ENCODE measurements around the gene TEX36. TPM values are rescaled to one million over a fixed set of nuclear protein-coding genes. Genes with fewer than 3 reads are reported as not detected.

TEX36 gene
- total and polyA plus RNA-seq, 9 of the 15 experiments (the other 6 are each of a cell fraction or from before 2014, with no cell fraction given): 0.10 to 0.82 (median 0.15) TPM; not detected in 6

DNA sequence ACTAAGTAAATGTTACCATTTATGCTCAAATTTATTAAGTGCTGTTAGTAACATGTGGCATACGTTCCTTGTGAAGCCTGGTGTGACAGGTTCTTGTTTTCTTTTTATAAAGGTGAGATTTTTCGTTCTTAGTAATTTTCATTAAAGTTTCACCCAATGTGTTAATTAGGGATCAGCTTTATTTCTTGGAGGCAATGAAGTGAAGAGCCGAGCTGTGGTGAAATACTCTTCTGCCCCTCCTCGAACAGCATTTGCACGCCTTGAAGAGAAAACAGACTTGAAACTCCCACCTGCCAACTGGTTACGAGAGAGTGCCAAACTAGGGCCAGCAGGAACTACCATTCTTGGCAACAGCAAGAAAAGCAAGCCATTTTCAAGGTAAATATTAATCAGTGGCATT lies 38.1 kb upstream of the TEX36 start (continued):
- TF ChIP-seq, protein P1, sequence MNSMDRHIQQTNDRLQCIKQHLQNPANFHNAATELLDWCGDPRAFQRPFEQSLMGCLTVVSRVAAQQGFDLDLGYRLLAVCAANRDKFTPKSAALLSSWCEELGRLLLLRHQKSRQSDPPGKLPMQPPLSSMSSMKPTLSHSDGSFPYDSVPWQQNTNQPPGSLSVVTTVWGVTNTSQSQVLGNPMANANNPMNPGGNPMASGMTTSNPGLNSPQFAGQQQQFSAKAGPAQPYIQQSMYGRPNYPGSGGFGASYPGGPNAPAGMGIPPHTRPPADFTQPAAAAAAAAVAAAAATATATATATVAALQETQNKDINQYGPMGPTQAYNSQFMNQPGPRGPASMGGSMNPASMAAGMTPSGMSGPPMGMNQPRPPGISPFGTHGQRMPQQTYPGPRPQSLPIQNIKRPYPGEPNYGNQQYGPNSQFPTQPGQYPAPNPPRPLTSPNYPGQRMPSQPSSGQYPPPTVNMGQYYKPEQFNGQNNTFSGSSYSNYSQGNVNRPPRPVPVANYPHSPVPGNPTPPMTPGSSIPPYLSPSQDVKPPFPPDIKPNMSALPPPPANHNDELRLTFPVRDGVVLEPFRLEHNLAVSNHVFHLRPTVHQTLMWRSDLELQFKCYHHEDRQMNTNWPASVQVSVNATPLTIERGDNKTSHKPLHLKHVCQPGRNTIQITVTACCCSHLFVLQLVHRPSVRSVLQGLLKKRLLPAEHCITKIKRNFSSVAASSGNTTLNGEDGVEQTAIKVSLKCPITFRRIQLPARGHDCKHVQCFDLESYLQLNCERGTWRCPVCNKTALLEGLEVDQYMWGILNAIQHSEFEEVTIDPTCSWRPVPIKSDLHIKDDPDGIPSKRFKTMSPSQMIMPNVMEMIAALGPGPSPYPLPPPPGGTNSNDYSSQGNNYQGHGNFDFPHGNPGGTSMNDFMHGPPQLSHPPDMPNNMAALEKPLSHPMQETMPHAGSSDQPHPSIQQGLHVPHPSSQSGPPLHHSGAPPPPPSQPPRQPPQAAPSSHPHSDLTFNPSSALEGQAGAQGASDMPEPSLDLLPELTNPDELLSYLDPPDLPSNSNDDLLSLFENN (IDR thresholded peaks at IDR 0.05; ENCODE audit: low read depth in 2 of 2, low read length in 2 of 2): no peak
- no peak for TF ChIP-seq ZKSCAN1 (IDR thresholded peaks at IDR 0.05; ENCODE audit: low read depth, low read length)
- no peak for TF ChIP-seq FOXA1 (IDR thresholded peaks at IDR 0.05; ENCODE audit: borderline replicate concordance)
- no peak for TF ChIP-seq JUNB (CRISPR knock-in tag; conservative IDR thresholded peaks at IDR 0.05)

DNA sequence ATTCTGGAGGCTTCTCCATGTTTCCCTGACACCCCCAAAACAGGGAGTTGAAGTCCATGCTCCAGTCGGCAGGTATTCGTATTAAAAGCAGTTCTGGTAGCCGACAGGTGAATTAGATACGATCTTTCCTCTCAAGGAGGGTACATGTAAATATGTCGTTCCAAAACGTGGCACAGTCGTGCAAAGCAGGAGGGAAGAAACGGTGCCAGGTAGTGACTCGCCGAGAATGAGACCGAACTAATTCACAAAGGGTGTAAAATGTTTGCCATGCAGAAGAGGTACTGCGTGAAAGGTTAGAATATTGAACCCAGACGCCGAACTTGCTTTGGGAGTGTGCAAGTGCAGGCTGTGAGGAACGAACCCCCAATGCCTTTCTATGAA lies 37.0 kb upstream of the TEX36 start:
- H3K9ac ChIP-seq (ENCODE audit: insufficient read depth in 1 of 2, low read depth in 2 of 2, low read length in 2 of 2): peak overlapping the region; percentile 93 to 98
- in situ Hi-C loops (cut with MboI): no loop called here
- intact Hi-C loops (cut with micrococcal nuclease): loop anchor here (5.0 kb wide), 1 partner anchor 97 kb away; no protein-coding TSS in a partner anchor

More for the DNA sequence above, 37.0 kb upstream of the TEX36 start:
- H3K36me3 ChIP-seq (ENCODE audit: control insufficient read depth, insufficient read depth, low read length): peaks cover 40% of the 10 kb centered on the region
- TF ChIP-seq ZNF444 (CRISPR knock-in tag; IDR thresholded peaks at IDR 0.05) (no peak), HDAC1 (IDR thresholded peaks at IDR 0.05) (0 out of 4 replicates have a peak, but pooled peaks of 1 of the 2 experiments have one; percentile 17), ARID4B (CRISPR knock-in tag; IDR thresholded peaks at IDR 0.05) (0 out of 2 replicates have a peak, but pooled peaks have one; percentile 8), NR2C2 (CRISPR knock-in tag; IDR thresholded peaks at IDR 0.05) (no peak), NR2C2 (tag; IDR thresholded peaks at IDR 0.05) (0 out of 2 replicates have a peak, but pooled peaks have one; percentile 7), ZNF24 (IDR thresholded peaks at IDR 0.05) (no peak), FOXJ3 (CRISPR knock-in tag; IDR thresholded peaks at IDR 0.05) (no peak), ZEB2 (IDR thresholded peaks at IDR 0.05) (0 out of 2 replicates have a peak, but pooled peaks have one; percentile 4), TAF7 (tag; IDR thresholded peaks at IDR 0.05) (no peak)
- CTCF ChIA-PET (ENCODE audit: low intra/inter-chr PET ratio): no interaction called here
- no peaks in the 10 kb centered on the region for H3K9me1 ChIP-seq (ENCODE audit: control insufficient read depth, insufficient read depth, low read length)
- H3K9me3 ChIP-seq (replicated peaks; ENCODE audit: control insufficient read depth, insufficient read depth, low read depth, low read length): no peaks in the 10 kb centered on the region
- ATAC-seq: no peak
- peak overlapping the region; percentile 89 for H2AFZ ChIP-seq (ENCODE audit: low read depth, low read length)
- POLR2A ChIA-PET: interaction anchor here (1.0 to 1.3 kb wide), 2 partner anchors 9 to 12 kb away, joined by 4 to 6 read pairs; no protein-coding TSS in a partner anchor
- 1% methylated on average over 10 of the region's 15 CpGs for WGBS (ENCODE audit: insufficient coverage, low coverage, missing lambda C conversion rate)
- H3K4me3 ChIP-seq: peak overlapping the region; percentile 99
- H3K79me2 ChIP-seq (ENCODE audit: control insufficient read depth, insufficient read depth, low read length): peaks cover 22% of the 10 kb centered on the region
- H3K4me1 ChIP-seq (replicated peaks in 1 of 2; ENCODE audit: control insufficient read depth in 2 of 2, insufficient read depth in 2 of 2, low read length in 2 of 2): peaks cover 5 to 6% of the 10 kb centered on the region in 2 experiments; a peak in 4 of 5 replicates
- H3K27ac ChIP-seq (ENCODE audit: extremely low read depth, low read depth, low read length): peak overlapping the region; percentile 78
- H3K27me3 ChIP-seq (ENCODE audit: control insufficient read depth in 2 of 2, insufficient read depth in 2 of 2, low read length in 2 of 2): no peaks in the 10 kb centered on the region
- peak overlapping the region; percentile 95 for H3K4me2 ChIP-seq (ENCODE audit: insufficient read depth, low read length)
- no peaks in the 10 kb centered on the region for H4K20me1 ChIP-seq (replicated peaks; ENCODE audit: control insufficient read depth, insufficient read depth, low read length)
- FAIRE-seq: no peak
- TSS peak; percentile 47 for BruUV-seq (replicated peaks)
- peak in 1 of 4 experiments; percentile 6 for DNase-seq (ENCODE audit: extremely low read depth in 1 of 4, low spot score in 3 of 4)
